ENCODE measurements around the gene CRYBG1.

GRCh38 chr6:106372838-106373501 lies 12.5 kb downstream of the CRYBG1 start:
- TF ChIP-seq CTCF (IDR thresholded peaks at IDR 0.05; ENCODE audit: poor library complexity) (no peak), EZH2phosphoT487 (IDR thresholded peaks at IDR 0.05; ENCODE audit: low read depth, severe bottlenecking, unreplicated experiment) (no peak), EZH2 (IDR thresholded peaks at IDR 0.05; ENCODE audit: borderline replicate concordance) (no peak)
